Activated B cell treated with CpG ODN at 0.5 μM for 24 hours (primary cell): Measurements from ENCODE around the gene GPHN. TPM values are rescaled to one million over a fixed set of nuclear protein-coding genes. Genes with fewer than 3 reads are reported as not detected.
"Not testable (repeated sequence)": the region's sequence is repeated elsewhere in the genome, so short reads cannot be mapped to it uniquely, and the experiment has no call there.

Experiments used
- ATAC-seq: fragments of 200-7000 bp; cut with Tn5 transposase; one replicate; pipeline ENCODE4 v1.10.0; 2021; ENCODE audit warnings: low read depth, mild to moderate bottlenecking, moderate library complexity
- CTCF ChIA-PET: fragments of 350-600 bp; sonication (Branson Sonifier 250); formaldehyde crosslinking; loops from one replicate; lab custom pipeline; 2021; ENCODE audit warnings: antibody characterized with exemption; lab: Charles Lee
- POLR2A ChIA-PET: fragments of 350-600 bp; sonication (Branson Sonifier 250); formaldehyde crosslinking; loops from one replicate; lab custom pipeline; 2021; ENCODE audit warnings: antibody characterized with exemption; lab: Charles Lee
- DNase-seq: peaks from one replicate; pipeline ENCODE4 v3.0.0; 2022
- H3K27ac Mint-ChIP-seq: one replicate; pipeline ENCODE4 v1.8.0; 2020; ENCODE audit warnings: mixed read lengths
- H3K27me3 Mint-ChIP-seq: one replicate; pipeline ENCODE4 v1.8.0; 2021; ENCODE audit warnings: mixed read lengths
- H3K36me3 Mint-ChIP-seq: one replicate; pipeline ENCODE4 v1.8.0; 2021; ENCODE audit warnings: low read depth, mixed read lengths
- H3K4me1 Mint-ChIP-seq: one replicate; pipeline ENCODE4 v1.8.0; 2021; ENCODE audit warnings: mixed read lengths
- H3K4me3 Mint-ChIP-seq: one replicate; pipeline ENCODE4 v1.8.0; 2020; ENCODE audit warnings: mild to moderate bottlenecking, mixed read lengths
- H3K9me3 Mint-ChIP-seq: one replicate; pipeline ENCODE4 v1.8.0; 2020; ENCODE audit warnings: mixed read lengths
- intact Hi-C: fragments of 100-400 bp; cut with micrococcal nuclease; formaldehyde crosslinking; loops from one replicate; pipeline ENCODE4 v1.15.1; 2024
- total RNA-seq: library from RNA; stranded (reverse); gene quantifications from 2 replicates; pipeline ENCODE4 v1.2.3, GENCODE V29; 2022
- TF ChIP-seq, protein P1 (sequence below): fragments of 200-600 bp; IDR thresholded peaks from one replicate; pipeline ENCODE4 v1.8.0; 2022; ENCODE audit warnings: antibody characterized with exemption, mild to moderate bottlenecking

GPHN gene
- total RNA-seq, 1 donor from 2014 or later = 36.9 TPM

DNA sequence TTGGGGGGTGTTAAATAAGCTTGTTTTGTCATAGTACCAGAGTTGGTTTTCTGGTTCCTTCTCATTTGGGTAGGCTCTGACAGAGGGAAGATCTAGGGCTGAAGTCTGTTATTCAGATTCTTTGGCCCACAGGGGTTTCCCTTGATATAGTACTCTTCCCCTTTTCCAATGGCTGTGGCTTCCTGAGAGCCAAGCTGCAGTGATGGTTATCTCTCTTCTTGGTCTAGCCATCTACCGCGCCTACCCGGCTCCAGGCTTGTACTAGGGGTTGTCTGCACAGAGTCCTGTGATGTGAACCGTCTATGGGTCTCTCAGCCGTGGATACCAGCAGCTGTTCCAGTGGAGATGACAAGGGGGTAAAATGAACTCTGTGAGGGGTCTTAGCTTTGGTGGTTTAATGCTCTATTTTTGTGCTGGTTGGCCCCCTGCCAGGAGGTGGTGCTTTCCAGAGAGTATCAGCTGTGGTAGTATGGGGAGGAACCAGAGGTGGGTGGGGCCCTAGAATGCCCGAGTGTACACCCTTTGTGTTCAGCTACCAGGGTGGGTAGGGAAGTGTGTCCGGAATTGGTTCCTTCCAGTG is 209.7 kb downstream of the GPHN start:
- H3K4me3 Mint-ChIP-seq = no peak overlapping the region
- DNase-seq (no peak), ATAC-seq (no peak)
- TF ChIP-seq, protein P1, sequence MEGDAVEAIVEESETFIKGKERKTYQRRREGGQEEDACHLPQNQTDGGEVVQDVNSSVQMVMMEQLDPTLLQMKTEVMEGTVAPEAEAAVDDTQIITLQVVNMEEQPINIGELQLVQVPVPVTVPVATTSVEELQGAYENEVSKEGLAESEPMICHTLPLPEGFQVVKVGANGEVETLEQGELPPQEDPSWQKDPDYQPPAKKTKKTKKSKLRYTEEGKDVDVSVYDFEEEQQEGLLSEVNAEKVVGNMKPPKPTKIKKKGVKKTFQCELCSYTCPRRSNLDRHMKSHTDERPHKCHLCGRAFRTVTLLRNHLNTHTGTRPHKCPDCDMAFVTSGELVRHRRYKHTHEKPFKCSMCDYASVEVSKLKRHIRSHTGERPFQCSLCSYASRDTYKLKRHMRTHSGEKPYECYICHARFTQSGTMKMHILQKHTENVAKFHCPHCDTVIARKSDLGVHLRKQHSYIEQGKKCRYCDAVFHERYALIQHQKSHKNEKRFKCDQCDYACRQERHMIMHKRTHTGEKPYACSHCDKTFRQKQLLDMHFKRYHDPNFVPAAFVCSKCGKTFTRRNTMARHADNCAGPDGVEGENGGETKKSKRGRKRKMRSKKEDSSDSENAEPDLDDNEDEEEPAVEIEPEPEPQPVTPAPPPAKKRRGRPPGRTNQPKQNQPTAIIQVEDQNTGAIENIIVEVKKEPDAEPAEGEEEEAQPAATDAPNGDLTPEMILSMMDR = no peak
- no peak overlapping the region for H3K27ac Mint-ChIP-seq
- peaks cover 10% of the 10 kb centered on the region for H3K4me1 Mint-ChIP-seq
- H3K27me3 Mint-ChIP-seq = no peaks in the 10 kb centered on the region
- peaks cover 11% of the 10 kb centered on the region for H3K9me3 Mint-ChIP-seq
- ChIA-PET CTCF (no interaction called here), POLR2A (no interaction called here)
- intact Hi-C loops = no loop called here
- H3K36me3 Mint-ChIP-seq = peaks cover 13% of the 10 kb centered on the region

DNA sequence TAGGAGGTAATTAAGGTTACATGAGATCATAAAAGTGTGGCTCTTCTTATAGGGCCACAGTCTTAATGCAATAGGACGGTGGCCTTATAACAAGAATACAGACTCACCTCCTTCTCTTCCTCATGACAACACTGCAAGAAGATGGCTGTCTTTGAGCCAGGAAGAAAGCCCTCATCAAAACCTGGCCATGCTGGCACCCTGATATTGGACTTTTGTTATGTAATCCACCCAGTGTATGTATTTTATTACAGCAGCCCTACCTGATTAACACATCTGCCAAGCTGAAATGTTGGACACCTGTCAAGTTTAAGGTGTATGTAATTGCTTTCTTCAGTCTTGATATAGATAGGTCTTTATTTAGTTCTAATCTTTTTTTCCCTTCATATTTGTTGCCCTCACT is 217.0 kb downstream of the GPHN start:
- H3K4me3 Mint-ChIP-seq = no peak overlapping the region

DNA sequence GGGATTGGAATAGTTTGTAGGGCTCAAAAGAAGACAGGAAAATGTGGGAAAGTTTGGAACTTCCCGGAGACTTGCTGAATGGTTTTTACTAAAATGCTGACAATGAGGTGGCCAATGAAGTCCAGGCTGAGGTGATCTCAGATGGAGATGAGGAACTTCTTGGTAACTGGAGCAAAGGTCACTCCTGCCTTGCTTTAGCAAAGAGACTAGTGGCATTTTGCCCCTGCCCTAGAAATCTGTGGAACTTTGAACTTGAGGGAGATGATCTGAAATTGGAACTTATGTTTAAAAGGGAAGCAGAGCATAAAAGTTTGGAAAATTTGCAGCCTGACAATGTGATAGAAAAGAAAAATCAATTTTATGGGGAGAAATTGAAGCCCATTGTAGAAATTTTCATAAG is 223.4 kb downstream of the GPHN start:
- POLR2A ChIA-PET, DNase-seq, H3K4me1 Mint-ChIP-seq, H3K27ac Mint-ChIP-seq, H3K4me3 Mint-ChIP-seq, CTCF ChIA-PET, ATAC-seq, intact Hi-C loops, H3K27me3 Mint-ChIP-seq: not testable (repeated sequence)
- Mint-ChIP-seq H3K36me3 (peaks cover 34% of the 10 kb centered on the region), H3K9me3 (peaks cover 39% of the 10 kb centered on the region)

More for the DNA sequence above, 217.0 kb downstream of the GPHN start:
- no peak for ATAC-seq
- no peak for DNase-seq
- Mint-ChIP-seq H3K27me3 (no peaks in the 10 kb centered on the region), H3K27ac (no peak overlapping the region), H3K9me3 (peaks cover 24% of the 10 kb centered on the region), H3K4me1 (no peaks in the 10 kb centered on the region), H3K36me3 (peaks cover 21% of the 10 kb centered on the region)
- TF ChIP-seq, protein P1 = no peak
- POLR2A ChIA-PET = no interaction called here
- CTCF ChIA-PET = no interaction called here
- intact Hi-C loops = no loop called here

DNA sequence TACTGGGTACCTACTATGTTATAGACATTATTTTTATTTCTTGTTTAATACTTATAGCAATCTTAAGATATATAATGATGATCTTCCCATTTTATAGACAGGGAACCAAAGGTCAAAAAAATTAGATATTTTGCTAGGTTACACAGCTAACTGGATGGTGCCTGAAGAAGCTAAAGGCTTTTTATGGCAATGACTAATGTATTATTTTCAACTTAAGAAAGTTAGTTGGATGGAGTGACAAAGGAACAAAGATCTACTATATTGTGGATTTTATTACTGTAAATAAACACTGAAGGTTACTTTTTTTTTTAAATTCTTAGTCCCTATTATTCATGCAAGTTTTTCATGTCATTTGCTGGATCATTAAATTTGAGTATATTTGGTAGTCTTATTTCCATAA is 227.9 kb downstream of the GPHN start:
- CTCF ChIA-PET = no interaction called here
- H3K9me3 Mint-ChIP-seq = peaks cover 30% of the 10 kb centered on the region
- H3K36me3 Mint-ChIP-seq = peaks cover 18% of the 10 kb centered on the region
- H3K4me3 Mint-ChIP-seq = no peak overlapping the region
- ATAC-seq = no peak
- intact Hi-C loops = no loop called here
- POLR2A ChIA-PET = no interaction called here
- H3K4me1 Mint-ChIP-seq = no peaks in the 10 kb centered on the region
- TF ChIP-seq, protein P1 = no peak
- no peaks in the 10 kb centered on the region for H3K27me3 Mint-ChIP-seq
- no peak for DNase-seq
- no peak overlapping the region for H3K27ac Mint-ChIP-seq

DNA sequence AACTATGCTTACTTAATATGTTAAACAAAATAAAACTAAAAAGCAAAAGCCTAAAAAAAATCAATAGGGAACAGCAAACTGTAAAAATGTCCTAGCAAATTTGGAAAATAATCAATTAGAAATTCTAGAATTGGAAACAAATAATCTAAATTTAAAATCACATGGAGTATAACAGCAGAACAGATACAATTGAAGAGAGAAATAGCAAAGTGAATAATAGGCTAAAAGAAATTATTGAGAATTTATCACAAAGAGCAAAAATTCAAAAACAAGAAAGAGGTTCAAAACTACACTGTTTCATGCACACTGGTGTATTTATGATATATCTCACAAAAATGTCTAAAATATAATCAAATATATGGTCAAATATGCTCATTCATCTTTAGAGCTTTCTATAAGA is 231.9 kb downstream of the GPHN start:
- H3K4me1 Mint-ChIP-seq = no peaks in the 10 kb centered on the region
- H3K36me3 Mint-ChIP-seq = peaks cover 7% of the 10 kb centered on the region
- ChIA-PET POLR2A (no interaction called here), CTCF (no interaction called here)
- DNase-seq = no peak
- intact Hi-C loops = no loop called here
- H3K9me3 Mint-ChIP-seq = peaks cover 15% of the 10 kb centered on the region
- TF ChIP-seq, protein P1 = no peak
- no peak overlapping the region for H3K4me3 Mint-ChIP-seq
- no peaks in the 10 kb centered on the region for H3K27me3 Mint-ChIP-seq
- no peak for ATAC-seq
- no peak overlapping the region for H3K27ac Mint-ChIP-seq

DNA sequence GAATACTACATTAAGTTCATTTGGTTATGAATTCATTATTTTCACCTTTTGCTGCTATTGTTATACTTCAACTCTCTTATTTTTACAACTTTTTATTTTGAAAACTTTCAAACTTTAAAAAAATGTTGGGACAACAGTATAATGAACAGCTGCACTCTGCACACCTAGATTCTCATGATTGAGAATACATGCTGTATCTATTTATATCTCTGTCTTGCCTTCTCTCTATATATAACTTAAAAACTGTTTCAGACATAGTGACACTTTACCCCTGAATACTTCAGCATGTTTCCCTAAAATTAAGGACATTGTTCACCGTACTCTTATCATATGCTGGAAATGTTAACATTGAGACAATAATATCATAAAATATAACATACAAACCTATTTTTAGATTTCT is 237.1 kb downstream of the GPHN start:
- Mint-ChIP-seq H3K27me3 (no peaks in the 10 kb centered on the region), H3K4me1 (no peaks in the 10 kb centered on the region), H3K9me3 (peaks cover 3% of the 10 kb centered on the region), H3K27ac (no peak overlapping the region), H3K4me3 (no peak overlapping the region), H3K36me3 (no peaks in the 10 kb centered on the region)
- DNase-seq (no peak), ATAC-seq (no peak)
- intact Hi-C loops = no loop called here
- ChIA-PET CTCF (no interaction called here), POLR2A (no interaction called here)
- TF ChIP-seq, protein P1 = no peak
